Spleen (tissue), 7 donors: ENCODE measurements around the gene NAA40.
"Not testable (repeated sequence)": the region's sequence is repeated elsewhere in the genome, so short reads cannot be mapped to it uniquely, and the experiment has no call there.

Source experiments
- CTCF ChIP-seq, 11 experiments: fragments of 200-600 bp in 7 of 11; fragments of 450-650 bp in 4 of 11; sonication (generic) in 4 of 11; IDR thresholded peaks in 8 of 11; conservative IDR thresholded peaks in 3 of 11; 1 replicate in 7 of 11; 2 replicates in 4 of 11; pipeline versions ENCODE4 v1.4.0 to v1.8.0; 2016 to 2021; ENCODE audit warnings: antibody characterized with exemption in 11 of 11, inconsistent platforms in 4 of 11, mild to moderate bottlenecking in 1 of 11
- POLR2A ChIP-seq, 3 donors: fragments of 450-650 bp; IDR thresholded peaks; one replicate each; pipeline ENCODE4 v1.5.1; 2017; ENCODE audit warnings: antibody characterized with exemption in 3 of 3, mild to moderate bottlenecking in 1 of 3
- POLR2AphosphoS5 ChIP-seq, 3 donors: sonication (generic); formaldehyde crosslinking; IDR thresholded peaks; one replicate each; pipeline ENCODE4 v1.5.1; 2017; ENCODE audit warnings: antibody characterized with exemption in 3 of 3
- donor health status: DM: no; HTN: no; CAD: no; lungs with moderate emphysema.
- donor health status: DM: no; HTN: no; CAD: no.
- donor health status: DM: no; HTN: no; CAD: no.

GRCh38 chr11:63963895-63964294, 25.1 kb downstream of the NAA40 start:
- TF ChIP-seq CTCF (IDR thresholded peaks at IDR 0.05 in 8 of 11, conservative IDR thresholded peaks at IDR 0.05 in 3 of 11); POLR2AphosphoS5 (IDR thresholded peaks at IDR 0.05); POLR2A (IDR thresholded peaks at IDR 0.05): not testable (repeated sequence)
